Mesangial cell (primary cell): Measurements from ENCODE around the gene ZNF91. TPM values are rescaled to one million over a fixed set of nuclear protein-coding genes. Genes with fewer than 3 reads are reported as not detected.

ENCODE experiments used
- total RNA-seq: library from RNA; depleted of rRNA; stranded (reverse); fragments of >200 nt; gene quantifications from 2 replicates; pipeline ENCODE4 v1.2.3, GENCODE V29; 2015

ZNF91 gene
- 11.7 and 21.8 TPM in 2 replicates for total RNA-seq

DNA sequence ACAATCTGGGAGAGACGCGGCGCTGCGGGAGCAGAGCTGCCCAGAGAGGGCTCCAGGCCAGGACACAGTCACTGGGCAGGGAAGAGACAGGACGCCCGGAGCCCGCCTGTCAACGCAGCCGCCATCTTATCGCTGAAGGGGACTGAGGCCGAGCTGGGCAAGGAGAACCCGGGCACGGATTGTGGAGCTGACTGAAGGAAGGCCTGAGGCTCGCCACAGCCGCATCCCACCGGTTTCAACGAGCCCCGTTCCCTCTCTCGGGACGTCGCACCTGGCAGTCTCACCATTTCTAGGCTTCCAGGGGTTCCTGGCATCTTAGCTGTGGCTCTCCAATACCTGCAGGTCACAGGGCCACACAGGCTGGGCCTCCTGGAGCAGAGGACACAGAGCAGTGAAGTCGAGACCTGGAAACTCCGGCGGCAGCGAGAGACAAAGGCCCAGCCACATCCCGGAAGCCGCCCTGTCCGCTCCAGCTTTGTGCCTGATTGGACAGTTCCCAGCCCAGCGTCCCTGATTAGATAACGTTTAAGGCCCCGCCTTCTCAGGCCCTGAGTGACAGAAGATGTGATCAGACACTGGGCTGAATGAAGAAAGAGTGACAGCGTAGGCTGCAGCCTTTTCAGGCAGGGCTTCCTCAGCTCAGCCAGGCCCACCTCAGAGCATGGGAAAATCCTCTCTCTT, at the start of gene ZNF91:
Gene ZNF91, minus strand, starts transcription at position 431 of the 681 bp plus-strand sequence. Its CDS starts 117 bp downstream, at position 314.

Other genes starting within 250 kb of the ZNF91 start
- 1.8 and 12.1 TPM in 2 replicates for gene ZNF724, start 145.1 kb downstream of the ZNF91 start, total RNA-seq